Cardiac fibroblast (primary cell): Measurements from ENCODE around the gene MYO5C.
A peak's percentile ranks its signal among the peaks of the same experiment; 100 is the strongest.

Source experiments
- DNase-seq, 2 donors: peaks; one replicate each; pipeline versions ENCODE4 v3.0.0 to v3.0.0-alpha.2; 2010; ENCODE audit warnings: low read depth in 2 of 2
- H3K4me3 ChIP-seq, 2 donors: replicated peaks in 1 of 2; 1 replicate in 1 of 2; 2 replicates in 1 of 2; pipeline ENCODE4 v1.5.1; 2011; ENCODE audit warnings: low read depth in 2 of 2, low read length in 2 of 2, mild to moderate bottlenecking in 2 of 2, moderate library complexity in 1 of 2
- TF ChIP-seq, protein P1 (sequence below): IDR thresholded peaks from one replicate; pipeline ENCODE4 v1.5.1; 2011; ENCODE audit warnings: low read depth, mild to moderate bottlenecking, low read length, inconsistent platforms

MYO5C gene

DNA sequence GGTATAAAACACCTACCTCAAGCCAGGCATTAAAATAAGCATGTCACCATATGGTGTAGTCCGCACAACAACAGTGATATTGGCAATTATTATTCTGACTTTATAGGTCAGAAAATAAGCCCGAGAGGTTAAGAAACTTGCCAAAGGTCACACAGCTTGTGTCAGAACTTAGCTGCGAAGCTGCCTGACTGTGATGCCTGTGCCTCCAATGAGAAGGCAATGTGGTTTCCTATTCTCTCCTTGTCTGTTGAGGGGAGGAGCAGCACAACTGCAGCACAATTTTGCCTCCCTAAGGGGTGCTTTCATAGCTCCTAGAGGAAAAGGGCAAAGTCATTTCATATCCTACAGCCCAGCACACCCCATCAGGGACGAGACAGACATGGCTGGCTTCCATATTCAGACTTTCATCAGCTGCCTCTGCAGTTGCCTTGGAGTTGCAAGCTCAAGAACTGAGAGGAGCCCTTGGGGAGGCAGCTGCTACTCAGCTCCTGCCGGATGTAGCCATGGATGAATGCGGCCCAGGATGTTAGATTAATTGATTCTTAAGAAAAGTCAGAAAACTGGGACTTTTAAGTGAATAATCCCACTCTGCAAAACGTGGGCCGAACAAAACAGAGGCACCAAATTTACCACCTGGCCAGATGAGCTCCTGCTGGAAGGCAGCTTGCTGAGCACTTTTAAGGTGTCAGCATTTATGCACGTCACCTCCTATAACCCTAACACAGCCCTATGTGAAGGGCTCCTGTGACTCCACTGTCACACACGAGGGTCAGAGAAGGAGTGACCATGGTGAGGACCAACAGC, 38.5 kb downstream of the MYO5C start:
- no peak overlapping the region for H3K4me3 ChIP-seq
- DNase-seq: peak; percentile 43 to 46

DNA sequence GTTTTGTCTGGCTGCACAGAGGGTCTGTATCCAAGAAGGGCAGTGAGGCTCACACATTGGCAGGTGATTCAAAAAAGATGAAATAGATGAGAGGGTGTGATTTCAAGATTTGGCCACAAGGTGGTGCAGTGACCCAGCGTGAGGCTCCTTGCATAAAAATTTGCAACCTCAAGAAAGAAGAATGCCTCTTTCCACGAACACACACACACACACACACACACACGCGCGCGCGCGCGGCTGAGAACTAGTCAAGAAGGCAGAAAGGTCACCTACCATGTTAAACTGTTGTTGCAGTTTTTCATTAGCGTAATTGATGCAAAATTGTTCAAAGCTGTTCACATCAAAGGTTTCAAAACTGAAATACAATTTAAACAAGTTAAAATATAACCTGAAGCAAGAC, 39.2 kb downstream of the MYO5C start:
- TF ChIP-seq, protein P1, sequence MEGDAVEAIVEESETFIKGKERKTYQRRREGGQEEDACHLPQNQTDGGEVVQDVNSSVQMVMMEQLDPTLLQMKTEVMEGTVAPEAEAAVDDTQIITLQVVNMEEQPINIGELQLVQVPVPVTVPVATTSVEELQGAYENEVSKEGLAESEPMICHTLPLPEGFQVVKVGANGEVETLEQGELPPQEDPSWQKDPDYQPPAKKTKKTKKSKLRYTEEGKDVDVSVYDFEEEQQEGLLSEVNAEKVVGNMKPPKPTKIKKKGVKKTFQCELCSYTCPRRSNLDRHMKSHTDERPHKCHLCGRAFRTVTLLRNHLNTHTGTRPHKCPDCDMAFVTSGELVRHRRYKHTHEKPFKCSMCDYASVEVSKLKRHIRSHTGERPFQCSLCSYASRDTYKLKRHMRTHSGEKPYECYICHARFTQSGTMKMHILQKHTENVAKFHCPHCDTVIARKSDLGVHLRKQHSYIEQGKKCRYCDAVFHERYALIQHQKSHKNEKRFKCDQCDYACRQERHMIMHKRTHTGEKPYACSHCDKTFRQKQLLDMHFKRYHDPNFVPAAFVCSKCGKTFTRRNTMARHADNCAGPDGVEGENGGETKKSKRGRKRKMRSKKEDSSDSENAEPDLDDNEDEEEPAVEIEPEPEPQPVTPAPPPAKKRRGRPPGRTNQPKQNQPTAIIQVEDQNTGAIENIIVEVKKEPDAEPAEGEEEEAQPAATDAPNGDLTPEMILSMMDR: peak; percentile 69
- DNase-seq: peak; percentile 87 to 90
- H3K4me3 ChIP-seq: no peak overlapping the region

More for the DNA sequence above, 38.5 kb downstream of the MYO5C start:
- TF ChIP-seq, protein P1: no peak

DNA sequence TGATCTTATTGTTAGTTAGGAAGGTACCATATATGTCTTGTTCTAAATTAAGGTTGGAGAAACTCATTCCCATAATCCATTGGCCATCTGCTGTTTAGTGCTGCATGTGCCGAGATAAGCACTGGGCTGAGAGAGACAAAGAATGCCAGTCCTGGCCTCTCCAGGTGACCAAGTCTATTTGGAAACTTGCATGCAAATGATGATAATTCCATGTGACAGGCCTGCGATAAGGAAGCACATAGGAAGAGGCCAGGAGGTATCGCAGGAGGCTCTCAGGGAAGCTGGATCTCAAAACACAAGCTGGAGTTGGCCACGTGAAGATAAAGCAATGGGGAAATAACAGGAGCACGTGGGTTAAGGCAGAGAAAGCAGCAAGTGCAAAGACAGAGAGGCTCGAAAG, 39.7 kb downstream of the MYO5C start:
- H3K4me3 ChIP-seq: no peak overlapping the region
- TF ChIP-seq, protein P1: no peak
- DNase-seq: no peak

DNA sequence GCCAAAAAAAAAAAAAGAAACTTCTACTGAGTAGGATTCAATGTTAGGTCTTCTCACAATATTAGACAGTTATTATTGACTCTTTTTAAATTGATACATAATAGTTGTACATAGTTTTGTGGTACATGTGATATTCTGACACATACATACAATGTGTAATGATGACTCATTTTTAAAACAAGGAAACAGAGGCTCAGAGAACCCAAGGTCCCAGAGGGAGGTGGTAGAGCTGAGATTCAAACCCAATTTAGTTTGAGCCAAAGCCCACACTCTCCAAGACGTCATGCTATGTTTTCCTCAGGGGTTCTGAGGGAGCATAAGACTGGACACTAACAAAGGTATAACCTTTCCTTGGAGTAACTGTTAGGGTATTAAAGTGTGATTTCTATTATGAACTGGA, 40.6 kb downstream of the MYO5C start:
- TF ChIP-seq, protein P1: no peak
- no peak overlapping the region for H3K4me3 ChIP-seq
- DNase-seq: peak; percentile 46 to 87

DNA sequence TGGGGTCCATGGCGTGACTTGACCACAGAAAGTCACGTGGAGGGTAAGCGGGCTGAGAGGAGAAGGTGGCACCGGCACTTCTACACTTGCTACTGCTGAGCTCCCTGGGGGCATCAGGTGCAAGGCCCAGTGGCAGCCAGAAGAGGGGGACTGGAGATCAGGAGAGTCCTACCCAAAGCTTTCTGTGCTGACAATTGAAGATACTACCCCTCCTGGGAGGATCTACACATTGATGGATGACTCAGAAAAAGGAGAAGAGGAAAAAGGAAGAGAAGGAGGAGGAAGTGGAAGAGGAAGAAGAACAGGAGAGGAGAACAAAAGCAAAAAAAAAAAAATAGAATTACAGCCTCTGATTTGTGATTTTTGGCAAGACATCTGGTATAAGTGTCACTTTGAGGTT, 41.2 kb downstream of the MYO5C start:
- peak in 1 of 2 donors; percentile 17 for DNase-seq
- H3K4me3 ChIP-seq: no peak overlapping the region
- TF ChIP-seq, protein P1: no peak

DNA sequence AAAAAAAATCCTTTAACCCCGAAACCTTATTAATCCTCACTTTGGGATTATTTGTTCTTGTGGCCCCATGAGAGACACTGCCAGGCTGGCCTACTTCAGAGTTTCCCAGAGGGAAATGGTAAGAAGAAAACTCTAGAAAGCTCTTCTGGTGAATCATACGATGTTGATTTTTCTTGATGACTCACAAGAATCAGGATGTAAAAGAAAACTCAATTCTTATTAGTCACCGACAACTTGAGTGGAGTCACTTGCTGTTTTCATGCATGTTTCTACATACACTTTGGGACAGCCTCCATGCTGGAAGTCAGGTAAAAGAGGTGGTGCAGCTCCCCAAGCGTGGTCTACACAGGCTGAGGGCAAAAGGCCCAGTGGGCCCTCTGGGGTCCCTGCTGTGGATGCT, 42.8 kb downstream of the MYO5C start:
- no peak overlapping the region for H3K4me3 ChIP-seq
- peak; percentile 87 to 96 for DNase-seq
- TF ChIP-seq, protein P1: no peak
